Stimulated activated naive CD4-positive, alpha-beta T cell (primary cell): ENCODE results near the gene TMEM92.
A peak's percentile ranks its signal among the peaks of the same experiment; 100 is the strongest.
"Not testable (repeated sequence)": the region's sequence is repeated elsewhere in the genome, so short reads cannot be mapped to it uniquely, and the experiment has no call there.

Experiments used
- DNase-seq, 6 experiments: peaks; one replicate each; lab custom pipeline; 2025; lab: John Stamatoyannopoulos, UW

TMEM92 gene

DNA sequence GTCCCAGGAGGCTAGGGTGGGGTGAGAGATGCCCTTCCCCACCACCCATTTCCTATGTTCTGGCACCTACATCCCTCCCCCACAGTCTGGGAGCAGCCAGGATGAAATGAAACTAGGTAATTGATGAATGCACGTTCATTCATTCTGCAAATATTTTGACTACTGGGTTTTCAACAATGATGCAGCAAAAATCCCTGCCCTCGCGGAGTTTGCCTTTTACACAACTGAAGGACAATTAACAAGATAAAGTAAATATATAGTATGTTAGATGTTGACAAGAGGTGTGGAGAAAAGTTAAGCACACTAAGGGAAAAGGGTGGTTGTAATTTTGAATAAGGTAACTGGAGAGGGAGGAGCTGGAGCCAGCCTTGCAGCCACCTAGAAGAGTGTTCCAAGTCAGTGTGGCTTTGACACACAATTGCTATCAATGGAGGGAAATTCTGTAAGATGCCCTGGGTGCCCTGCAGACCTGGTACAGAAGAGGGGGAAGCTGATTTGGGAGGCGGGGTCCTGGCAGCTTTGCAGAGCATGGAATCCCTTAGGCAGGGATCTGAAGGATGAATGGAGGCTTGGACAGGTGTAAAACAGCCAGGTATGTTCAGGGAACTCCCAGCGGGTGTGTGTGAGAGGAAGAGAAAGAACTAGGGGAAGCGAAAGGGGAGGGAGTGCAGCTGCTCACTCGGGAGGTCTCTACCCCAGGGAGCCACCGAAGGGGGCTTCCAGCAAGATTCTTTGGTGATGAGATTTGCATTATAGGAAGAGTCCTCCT, 2.5 kb downstream of the TMEM92 start:
- no peak for DNase-seq

DNA sequence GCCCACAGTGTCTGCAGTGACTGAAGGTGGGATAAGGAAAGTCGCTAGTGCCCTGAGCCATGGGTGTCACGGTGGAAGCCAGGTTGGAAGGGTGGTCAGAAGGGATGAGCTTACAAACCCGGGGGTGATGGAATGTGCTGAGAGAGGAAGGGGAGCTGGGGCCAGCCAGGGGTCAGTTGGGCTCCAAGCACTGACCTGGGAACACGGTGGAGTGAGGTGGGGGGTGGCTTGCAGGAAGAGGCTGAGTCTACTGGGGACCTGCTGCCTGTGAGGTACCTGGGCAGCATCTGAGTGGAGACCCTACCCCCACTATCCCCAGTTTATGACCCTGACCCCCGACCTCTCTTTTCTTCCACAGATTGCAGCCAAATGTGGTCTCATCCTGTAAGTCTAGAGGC, 3.1 kb downstream of the TMEM92 start:
- DNase-seq: no peak

DNA sequence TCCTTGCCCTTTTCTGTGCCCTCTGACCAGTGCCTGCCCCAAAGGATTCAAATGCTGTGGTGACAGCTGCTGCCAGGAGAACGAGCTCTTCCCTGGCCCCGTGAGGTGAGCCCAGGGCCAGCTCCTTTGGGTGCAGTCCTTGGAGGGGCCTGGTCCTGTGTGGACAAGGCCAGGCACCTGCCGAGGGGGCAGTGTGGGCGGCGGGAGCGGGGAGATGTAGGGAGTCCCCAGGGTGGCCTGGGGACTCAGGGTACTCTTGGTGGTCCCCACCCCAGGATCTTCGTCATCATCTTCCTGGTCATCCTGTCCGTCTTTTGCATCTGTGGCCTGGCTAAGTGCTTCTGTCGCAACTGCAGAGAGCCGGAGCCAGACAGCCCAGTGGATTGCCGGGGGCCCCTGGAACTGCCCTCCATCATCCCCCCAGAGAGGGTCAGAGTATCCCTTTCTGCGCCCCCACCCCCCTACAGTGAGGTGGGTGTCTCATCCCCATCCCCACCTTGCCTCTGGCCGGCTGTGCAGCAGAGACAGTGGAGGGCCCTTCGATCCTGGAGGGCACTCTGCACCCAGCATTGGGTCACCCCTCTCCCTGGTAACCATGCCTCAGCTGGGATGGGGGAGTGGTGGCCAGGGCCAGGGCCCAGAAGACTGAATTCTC, 4.4 kb downstream of the TMEM92 start:
- no peak for DNase-seq

GRCh38 chr17:50279181-50279526, 4.9 kb downstream of the TMEM92 start:
- no peak for DNase-seq

DNA sequence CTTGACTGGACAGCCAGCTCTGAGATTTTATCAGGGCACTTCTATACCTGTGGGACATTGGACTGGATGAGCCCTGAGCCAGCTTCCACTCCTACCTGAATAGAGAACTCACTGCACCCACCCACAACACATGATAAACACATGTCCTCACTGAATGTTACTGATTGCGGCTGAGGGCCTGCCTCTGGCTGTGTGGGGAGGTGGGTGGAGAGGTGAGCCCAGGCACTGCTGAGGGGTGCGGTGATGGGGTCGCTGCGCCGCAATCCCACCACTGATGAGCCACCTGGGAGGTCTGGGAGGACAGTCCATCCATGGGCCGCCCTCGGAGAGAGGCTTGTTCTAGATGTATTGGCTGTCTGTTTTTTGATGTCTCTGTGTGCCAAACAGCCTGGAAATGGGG, 5.4 kb downstream of the TMEM92 start:
- DNase-seq: no peak

GRCh38 chr17:50280068-50280467, 5.8 kb downstream of the TMEM92 start:
- no peak for DNase-seq

- DNase-seq: no peak
Measured at GRCh38 chr17:50280801-50281441, 6.7 kb downstream of the TMEM92 start.

- DNase-seq: no peak
Measured at GRCh38 chr17:50281739-50282401, 7.6 kb downstream of the TMEM92 start.

GRCh38 chr17:50283246-50283645, 9.0 kb downstream of the TMEM92 start:
- DNase-seq: no peak

DNA sequence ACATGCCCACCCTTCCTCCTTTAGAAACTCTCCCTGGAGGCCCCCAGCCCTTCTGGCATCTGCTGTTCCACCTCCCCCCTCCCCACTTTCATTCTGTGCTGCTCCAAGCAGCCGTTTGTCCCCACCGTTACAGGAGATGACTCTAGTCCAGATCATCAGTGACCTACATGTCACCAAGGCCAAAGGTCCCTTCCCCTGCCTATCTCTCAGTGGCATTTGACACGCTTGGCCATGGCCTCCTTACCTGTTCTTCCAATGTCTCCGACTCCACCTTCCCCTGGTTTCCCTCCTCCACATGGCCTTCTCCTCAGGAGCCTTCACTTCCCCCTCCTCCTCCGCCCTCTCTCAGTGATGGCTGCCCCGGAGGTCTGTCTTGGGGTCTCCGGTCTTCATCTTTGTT, 9.4 kb downstream of the TMEM92 start:
- DNase-seq: no peak

DNA sequence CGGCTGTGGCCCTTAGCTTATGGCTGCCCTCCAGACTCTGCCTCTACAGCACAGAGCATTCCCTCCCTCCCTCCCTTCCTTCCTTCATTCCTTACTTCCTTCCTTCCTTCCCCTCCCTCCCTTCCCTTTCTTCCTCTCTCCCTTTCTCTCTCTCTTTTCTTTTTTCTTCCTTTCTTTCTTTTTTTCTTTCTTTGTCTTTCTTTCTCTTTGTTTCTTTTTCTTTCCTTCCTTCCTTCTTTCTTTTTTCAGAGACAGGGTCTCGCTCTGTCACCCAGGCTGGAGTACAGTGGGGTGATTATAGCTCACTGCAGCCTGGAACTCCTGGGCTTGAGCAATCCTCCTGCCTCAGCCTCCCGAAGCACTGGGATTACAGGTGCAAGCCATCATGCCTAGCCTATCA, 11.7 kb downstream of the TMEM92 start:
- DNase-seq: no peak

DNA sequence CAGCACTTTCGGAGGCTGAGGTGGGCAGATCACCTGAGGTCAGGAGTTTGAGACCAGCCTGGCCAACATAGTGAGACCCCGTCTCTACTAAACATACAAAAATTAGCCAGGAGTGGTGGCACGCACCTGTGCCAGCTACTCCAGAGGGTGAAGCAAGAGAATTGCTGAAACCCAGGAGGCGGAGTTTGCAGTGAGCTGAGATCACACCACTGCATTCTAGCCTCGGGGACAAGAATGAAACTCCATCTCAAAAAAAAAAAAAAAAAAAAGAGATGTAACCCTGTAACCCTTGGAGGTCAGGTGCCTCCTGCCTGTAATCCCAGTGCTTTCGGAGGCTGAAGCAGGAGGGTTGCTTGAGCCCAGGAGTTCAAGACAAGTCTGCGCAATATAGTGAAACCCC, 13.0 kb downstream of the TMEM92 start:
- DNase-seq: not testable (repeated sequence)

DNA sequence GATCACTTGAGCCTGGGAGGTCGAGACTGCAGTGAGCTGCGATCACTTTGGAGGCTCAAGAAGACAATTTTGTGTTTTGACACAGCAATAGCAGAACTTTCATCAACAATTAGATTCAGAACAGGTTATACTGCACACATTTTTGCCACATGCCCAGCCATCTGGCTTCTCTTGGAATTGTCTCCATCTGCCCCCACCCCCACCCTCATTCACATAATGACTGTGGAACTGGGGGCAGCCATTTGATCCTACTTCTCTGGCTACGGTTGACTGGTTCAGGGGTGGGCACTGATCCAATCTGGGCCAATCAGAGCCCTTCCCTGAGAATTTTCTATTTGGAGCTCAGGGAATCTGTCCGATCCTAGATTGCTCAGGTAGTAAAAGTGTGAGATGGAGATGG, 14.0 kb downstream of the TMEM92 start:
- no peak for DNase-seq

DNA sequence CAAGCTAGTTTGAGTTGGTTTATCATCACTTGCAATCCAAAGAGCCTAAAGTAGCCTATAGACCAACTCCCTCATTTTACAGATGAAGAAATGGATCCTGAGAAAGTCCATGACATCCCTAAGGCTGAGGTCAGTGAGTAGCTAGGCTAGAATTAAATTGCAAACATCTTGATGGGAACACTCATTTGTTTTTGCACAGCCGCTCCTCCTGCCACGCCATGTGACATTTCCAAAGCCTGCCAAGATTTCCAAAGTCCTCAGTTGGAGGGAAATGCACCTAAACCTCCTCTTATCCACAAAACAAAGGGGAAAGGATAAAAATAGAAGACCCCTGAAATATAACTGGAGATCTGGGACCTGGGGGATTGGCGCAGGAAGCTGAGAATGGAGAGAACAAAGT, 15.0 kb downstream of the TMEM92 start:
- no peak for DNase-seq

DNA sequence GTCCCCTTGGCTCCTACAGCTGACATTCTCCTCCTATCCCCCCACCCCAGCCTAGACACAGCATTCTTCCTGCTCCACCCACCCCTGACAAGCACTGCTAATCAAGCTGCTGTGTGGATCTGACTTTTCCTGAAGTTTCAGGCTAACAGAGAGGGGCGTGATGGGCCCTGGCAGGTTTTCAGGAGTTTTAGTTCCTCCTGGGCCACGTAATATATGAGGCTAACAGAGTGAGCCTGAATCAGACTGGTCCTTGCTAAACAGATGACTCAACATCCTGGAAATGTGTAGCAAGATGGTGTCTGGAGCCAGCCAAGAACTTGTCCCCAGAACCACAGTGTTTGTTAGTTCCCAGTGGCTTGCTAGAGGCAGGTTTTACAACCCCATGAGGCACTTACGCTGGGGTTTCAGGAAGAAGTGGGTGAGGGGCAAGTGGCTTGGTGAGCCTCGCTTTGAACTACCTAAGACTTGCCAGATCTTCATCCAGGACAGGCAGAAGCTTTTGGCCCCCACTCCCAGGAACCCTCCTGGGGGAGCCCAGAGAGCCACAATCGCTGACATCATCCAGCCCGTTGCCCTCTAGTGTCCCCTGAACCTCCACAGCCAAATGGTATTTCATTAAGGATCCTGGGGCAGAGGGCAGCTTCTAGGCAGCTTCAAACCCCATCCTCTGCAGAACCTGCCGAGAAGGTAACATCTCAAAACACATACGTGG, 15.9 kb downstream of the TMEM92 start:
- DNase-seq: no peak

GRCh38 chr17:50290933-50291332, 16.7 kb downstream of the TMEM92 start:
- no peak for DNase-seq

DNA sequence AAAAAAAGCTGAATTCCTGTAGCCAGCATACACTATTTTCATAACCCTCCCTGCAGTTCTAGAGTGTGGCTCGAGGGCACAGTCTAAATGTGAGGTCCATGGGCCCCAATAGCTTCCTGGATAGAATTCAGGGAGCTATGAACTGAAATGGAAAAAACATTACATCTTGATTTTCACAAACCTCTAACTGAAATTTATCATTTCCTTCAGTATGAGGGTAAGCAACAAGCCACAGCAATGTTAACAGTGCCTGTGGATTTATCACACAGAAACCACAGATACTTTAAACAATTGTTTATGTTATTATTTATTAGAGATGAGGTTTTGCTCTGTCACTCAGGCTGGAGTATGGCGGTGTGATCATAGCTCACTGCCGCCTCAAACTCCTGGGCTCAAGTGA, 18.2 kb downstream of the TMEM92 start:
- DNase-seq: no peak

DNA sequence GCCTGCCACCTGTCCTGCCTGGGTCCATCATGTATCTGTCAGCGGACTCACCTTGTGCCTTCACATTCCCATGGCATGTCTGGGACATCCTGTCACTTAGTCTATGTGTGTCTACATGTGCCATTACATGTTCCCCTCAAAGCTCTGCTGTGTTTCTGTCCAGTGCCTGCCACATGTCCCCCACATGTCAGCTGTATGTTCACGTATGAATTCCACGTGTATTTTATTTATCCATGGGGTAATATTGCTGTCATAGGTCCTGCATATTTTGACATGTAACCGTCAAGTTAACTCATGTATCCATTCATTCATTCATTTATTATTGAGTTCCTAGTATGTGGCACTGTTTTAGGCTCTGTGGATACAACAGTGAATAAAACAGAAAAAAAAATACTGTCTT, 20.8 kb downstream of the TMEM92 start:
- DNase-seq: no peak

GRCh38 chr17:50297407-50297865, 23.2 kb downstream of the TMEM92 start:
- peak; percentile 59 to 79 (median 69) for DNase-seq

DNA sequence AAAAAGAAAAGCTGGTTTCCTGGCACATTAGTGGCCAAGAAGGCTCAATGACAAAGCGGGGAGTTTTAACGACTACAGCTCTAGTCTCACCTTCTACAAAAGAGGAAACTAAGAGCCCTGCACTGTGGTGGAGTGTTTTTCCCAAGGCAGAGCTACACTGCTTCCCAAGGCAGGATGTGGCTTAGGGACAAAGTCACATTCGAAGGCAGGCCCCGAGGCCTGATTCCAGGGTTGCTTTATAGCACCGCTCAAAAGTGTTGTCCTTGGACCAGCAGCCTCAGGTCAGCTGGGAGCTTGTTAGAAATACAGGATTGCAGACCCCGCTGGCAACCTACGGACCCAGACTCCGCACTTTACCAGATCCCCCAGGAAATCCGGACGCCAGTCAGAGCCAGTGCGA, 23.8 kb downstream of the TMEM92 start:
- no peak for DNase-seq

GRCh38 chr17:50299776-50300175, 25.5 kb downstream of the TMEM92 start:
- DNase-seq: no peak

DNA sequence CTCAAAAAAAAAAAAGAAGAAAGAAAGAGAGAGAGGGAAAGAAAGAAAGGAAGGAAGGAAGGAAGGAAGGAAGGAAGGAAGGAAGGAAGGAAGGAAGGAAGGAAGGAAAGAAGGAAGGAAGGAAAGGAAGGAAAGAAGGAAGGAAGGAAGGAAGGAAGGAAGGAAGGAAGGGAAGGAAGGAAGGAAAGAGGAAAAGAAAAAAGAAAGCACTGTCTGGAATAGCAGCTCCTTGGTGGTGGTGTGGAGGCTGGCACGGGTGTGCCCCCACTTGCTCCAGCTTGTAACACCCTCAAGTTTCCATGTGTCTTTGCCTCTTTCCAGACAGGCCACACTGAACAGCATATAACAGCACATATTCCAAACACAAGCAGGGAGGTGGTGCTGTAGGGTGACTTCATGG, 26.6 kb downstream of the TMEM92 start:
- DNase-seq: not testable (repeated sequence)
